Upper lobe of left lung (tissue), 4 donors: ENCODE results near the gene IPMK.

ENCODE experiments used
- EP300 ChIP-seq, 4 donors: sonication (generic); formaldehyde crosslinking; IDR thresholded peaks; one replicate each; pipeline ENCODE4 v1.5.1; 2017; ENCODE audit warnings: antibody characterized with exemption in 4 of 4, control low read depth in 2 of 4
- POLR2A ChIP-seq, 4 donors: fragments of 450-650 bp; IDR thresholded peaks; one replicate each; pipeline ENCODE4 v1.5.1; 2016 to 2017; ENCODE audit warnings: antibody characterized with exemption in 4 of 4, mild to moderate bottlenecking in 2 of 4
- POLR2AphosphoS5 ChIP-seq, 2 donors: sonication (generic); formaldehyde crosslinking; IDR thresholded peaks; one replicate each; pipeline ENCODE4 v1.5.1; 2017; ENCODE audit warnings: antibody characterized with exemption in 2 of 2
- TF ChIP-seq, protein P1 (sequence below), 6 experiments: fragments of 450-650 bp in 4 of 6; fragments of 200-600 bp in 2 of 6; sonication (generic) in 2 of 6; IDR thresholded peaks; one replicate each; pipeline ENCODE4 v1.5.1; 2016 to 2019; ENCODE audit warnings: antibody characterized with exemption in 6 of 6

DNA sequence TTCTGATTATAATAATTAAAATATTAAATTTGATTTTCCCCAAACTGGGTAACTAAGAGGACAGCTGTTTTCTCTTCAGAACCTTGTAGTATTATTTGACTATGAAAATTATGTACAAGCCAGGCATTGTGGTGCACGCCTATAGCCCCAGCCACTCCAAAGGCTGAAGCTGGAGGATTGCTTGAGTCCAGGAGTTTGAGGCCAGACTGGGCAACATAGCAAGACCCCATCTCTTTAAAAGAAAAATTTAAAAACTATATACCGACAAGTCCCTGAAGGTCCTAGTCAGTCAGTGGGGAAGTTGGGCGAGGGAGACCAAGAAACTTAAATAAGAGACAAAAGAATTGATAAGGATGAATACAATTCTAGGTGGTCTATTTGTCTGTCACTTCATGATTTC, 40.0 kb upstream of the IPMK start:
- TF ChIP-seq POLR2A (IDR thresholded peaks at IDR 0.05) (no peak), POLR2AphosphoS5 (IDR thresholded peaks at IDR 0.05) (no peak), EP300 (IDR thresholded peaks at IDR 0.05) (no peak)
- TF ChIP-seq, protein P1, sequence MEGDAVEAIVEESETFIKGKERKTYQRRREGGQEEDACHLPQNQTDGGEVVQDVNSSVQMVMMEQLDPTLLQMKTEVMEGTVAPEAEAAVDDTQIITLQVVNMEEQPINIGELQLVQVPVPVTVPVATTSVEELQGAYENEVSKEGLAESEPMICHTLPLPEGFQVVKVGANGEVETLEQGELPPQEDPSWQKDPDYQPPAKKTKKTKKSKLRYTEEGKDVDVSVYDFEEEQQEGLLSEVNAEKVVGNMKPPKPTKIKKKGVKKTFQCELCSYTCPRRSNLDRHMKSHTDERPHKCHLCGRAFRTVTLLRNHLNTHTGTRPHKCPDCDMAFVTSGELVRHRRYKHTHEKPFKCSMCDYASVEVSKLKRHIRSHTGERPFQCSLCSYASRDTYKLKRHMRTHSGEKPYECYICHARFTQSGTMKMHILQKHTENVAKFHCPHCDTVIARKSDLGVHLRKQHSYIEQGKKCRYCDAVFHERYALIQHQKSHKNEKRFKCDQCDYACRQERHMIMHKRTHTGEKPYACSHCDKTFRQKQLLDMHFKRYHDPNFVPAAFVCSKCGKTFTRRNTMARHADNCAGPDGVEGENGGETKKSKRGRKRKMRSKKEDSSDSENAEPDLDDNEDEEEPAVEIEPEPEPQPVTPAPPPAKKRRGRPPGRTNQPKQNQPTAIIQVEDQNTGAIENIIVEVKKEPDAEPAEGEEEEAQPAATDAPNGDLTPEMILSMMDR (IDR thresholded peaks at IDR 0.05), result no peak
